ENCODE results near the gene KMO.

The KMO gene

DNA sequence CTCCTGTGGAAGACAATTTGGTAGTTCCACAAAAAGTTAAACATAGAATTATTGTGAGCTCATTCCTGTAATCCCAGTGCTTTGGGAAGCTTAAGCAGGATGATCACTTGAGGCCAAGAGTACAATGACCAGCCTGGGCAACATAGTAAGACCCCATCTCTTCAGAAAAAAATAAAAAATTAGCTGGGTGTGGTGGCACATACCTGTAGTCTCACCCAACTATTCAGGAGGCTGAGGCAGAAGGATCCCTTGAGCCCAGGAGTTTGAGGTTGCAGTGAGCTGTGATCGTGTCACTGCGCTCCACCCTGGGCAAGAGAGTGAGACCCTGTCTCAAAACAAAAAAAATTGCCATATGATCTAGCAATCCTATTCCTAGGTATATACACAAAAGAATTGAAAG, 112.1 kb downstream of the KMO start:
- H3K79me2 ChIP-seq (ENCODE audit: control insufficient read depth, low read length), result no peaks in the 10 kb centered on the region
- TF ChIP-seq, protein P1, sequence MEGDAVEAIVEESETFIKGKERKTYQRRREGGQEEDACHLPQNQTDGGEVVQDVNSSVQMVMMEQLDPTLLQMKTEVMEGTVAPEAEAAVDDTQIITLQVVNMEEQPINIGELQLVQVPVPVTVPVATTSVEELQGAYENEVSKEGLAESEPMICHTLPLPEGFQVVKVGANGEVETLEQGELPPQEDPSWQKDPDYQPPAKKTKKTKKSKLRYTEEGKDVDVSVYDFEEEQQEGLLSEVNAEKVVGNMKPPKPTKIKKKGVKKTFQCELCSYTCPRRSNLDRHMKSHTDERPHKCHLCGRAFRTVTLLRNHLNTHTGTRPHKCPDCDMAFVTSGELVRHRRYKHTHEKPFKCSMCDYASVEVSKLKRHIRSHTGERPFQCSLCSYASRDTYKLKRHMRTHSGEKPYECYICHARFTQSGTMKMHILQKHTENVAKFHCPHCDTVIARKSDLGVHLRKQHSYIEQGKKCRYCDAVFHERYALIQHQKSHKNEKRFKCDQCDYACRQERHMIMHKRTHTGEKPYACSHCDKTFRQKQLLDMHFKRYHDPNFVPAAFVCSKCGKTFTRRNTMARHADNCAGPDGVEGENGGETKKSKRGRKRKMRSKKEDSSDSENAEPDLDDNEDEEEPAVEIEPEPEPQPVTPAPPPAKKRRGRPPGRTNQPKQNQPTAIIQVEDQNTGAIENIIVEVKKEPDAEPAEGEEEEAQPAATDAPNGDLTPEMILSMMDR (IDR thresholded peaks at IDR 0.05; ENCODE audit: low read depth, low read length, poor library complexity, severe bottlenecking), result no peak
- no peak for TF ChIP-seq EZH2phosphoT487 (IDR thresholded peaks at IDR 0.05; ENCODE audit: borderline replicate concordance, low read length)
- 0 out of 2 replicates have a peak, but pooled peaks cover 2% of the 10 kb centered on the region for H3F3A ChIP-seq (ENCODE audit: control insufficient read depth, insufficient read depth)
- H3K4me3 ChIP-seq (ENCODE audit: low read length), result no peak overlapping the region
- H3K9me3 ChIP-seq (ENCODE audit: control insufficient read depth, insufficient read depth, low read length), result no peaks in the 10 kb centered on the region
- no peak overlapping the region for H3K4me2 ChIP-seq (ENCODE audit: low read length)
- no peak overlapping the region for H3K27ac ChIP-seq (ENCODE audit: low read depth, low read length)
- H3K27me3 ChIP-seq (ENCODE audit: control insufficient read depth, low read length), result no peaks in the 10 kb centered on the region
- no peaks in the 10 kb centered on the region for H3K36me3 ChIP-seq (ENCODE audit: control insufficient read depth, low read length)
- H3K9me2 ChIP-seq (replicated peaks; ENCODE audit: control insufficient read depth, low read length), result no peaks in the 10 kb centered on the region
- peaks cover 15% of the 10 kb centered on the region for H3K4me1 ChIP-seq (ENCODE audit: control insufficient read depth, low read length)
- no peaks in the 10 kb centered on the region for H4K20me1 ChIP-seq (ENCODE audit: control insufficient read depth, insufficient read depth, low read depth, low read length)

GRCh38 chr1:241645199-241645598, 113.0 kb downstream of the KMO start:
- H3F3A ChIP-seq (ENCODE audit: control insufficient read depth, insufficient read depth), result 0 out of 2 replicates have a peak, but pooled peaks cover 2% of the 10 kb centered on the region
- no peak for TF ChIP-seq EZH2phosphoT487 (IDR thresholded peaks at IDR 0.05; ENCODE audit: borderline replicate concordance, low read length)
- TF ChIP-seq, protein P1 (IDR thresholded peaks at IDR 0.05; ENCODE audit: low read depth, low read length, poor library complexity, severe bottlenecking), result no peak
- H3K9me3 ChIP-seq (ENCODE audit: control insufficient read depth, insufficient read depth, low read length), result no peaks in the 10 kb centered on the region
- H3K9me2 ChIP-seq (replicated peaks; ENCODE audit: control insufficient read depth, low read length), result no peaks in the 10 kb centered on the region
- H3K27me3 ChIP-seq (ENCODE audit: control insufficient read depth, low read length), result peaks cover 2% of the 10 kb centered on the region; the same call in 1 of the 2 replicates
- no peak overlapping the region for H3K4me2 ChIP-seq (ENCODE audit: low read length)
- no peak overlapping the region for H3K27ac ChIP-seq (ENCODE audit: low read depth, low read length)
- no peaks in the 10 kb centered on the region for H4K20me1 ChIP-seq (ENCODE audit: control insufficient read depth, insufficient read depth, low read depth, low read length)
- H3K36me3 ChIP-seq (ENCODE audit: control insufficient read depth, low read length), result no peaks in the 10 kb centered on the region
- no peaks in the 10 kb centered on the region for H3K79me2 ChIP-seq (ENCODE audit: control insufficient read depth, low read length)
- peaks cover 13% of the 10 kb centered on the region for H3K4me1 ChIP-seq (ENCODE audit: control insufficient read depth, low read length)
- no peak overlapping the region for H3K4me3 ChIP-seq (ENCODE audit: low read length)
